Measurements from ENCODE around the gene GRID2.

Gene GRID2

DNA sequence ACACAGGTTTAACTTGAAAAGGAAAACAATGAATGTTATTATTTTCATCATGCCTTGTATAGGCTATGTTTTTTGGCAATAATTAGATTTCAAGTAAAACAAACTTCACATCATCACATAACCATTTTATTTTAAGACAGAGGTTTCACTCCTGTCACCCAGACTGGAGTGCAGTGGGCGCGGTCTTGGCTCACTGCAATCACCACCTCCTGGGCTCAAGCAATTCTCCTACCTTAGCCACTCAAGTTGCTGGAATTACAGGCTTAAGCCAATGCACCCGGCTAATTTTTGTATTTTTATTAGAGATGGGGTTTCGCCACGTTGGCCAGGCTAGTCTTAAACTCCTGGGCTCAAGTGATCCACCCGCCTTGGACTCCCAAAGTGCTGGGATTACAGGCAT is 866.2 kb downstream of the GRID2 start:
- no peak overlapping the region for H3K4me3 Mint-ChIP-seq
- H3K4me1 Mint-ChIP-seq: no peaks in the 10 kb centered on the region
- no peak overlapping the region for H3K27ac Mint-ChIP-seq
- CTCF ChIA-PET: no interaction called here
- H3K36me3 Mint-ChIP-seq: no peaks in the 10 kb centered on the region
- H3K27me3 Mint-ChIP-seq: no peaks in the 10 kb centered on the region
- no peak for DNase-seq
- no peaks in the 10 kb centered on the region for H3K9me3 Mint-ChIP-seq

DNA sequence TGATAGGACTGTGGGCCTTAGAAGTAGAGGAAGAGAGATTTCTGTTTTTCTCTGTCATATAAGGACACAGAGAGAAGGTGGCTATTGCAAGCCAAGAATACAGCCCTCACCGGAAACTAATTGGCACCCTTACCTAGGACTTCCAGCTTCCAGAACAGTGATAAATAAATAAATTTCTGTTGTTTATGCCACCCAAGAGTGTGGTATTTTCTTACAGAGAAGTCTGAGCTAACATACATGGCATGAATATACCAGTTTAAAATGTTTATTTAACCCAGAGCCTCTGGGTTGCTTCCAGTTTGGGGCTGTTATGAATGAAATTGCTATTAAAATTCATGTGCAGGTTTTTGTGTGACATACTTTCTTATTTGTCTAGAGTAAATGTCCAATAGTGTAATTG is 870.8 kb downstream of the GRID2 start:
- CTCF ChIA-PET: no interaction called here
- no peaks in the 10 kb centered on the region for H3K4me1 Mint-ChIP-seq
- no peaks in the 10 kb centered on the region for H3K27me3 Mint-ChIP-seq
- no peak for DNase-seq
- no peaks in the 10 kb centered on the region for H3K36me3 Mint-ChIP-seq
- peaks cover 1% of the 10 kb centered on the region for H3K9me3 Mint-ChIP-seq
- H3K27ac Mint-ChIP-seq: no peak overlapping the region
- no peak overlapping the region for H3K4me3 Mint-ChIP-seq

DNA sequence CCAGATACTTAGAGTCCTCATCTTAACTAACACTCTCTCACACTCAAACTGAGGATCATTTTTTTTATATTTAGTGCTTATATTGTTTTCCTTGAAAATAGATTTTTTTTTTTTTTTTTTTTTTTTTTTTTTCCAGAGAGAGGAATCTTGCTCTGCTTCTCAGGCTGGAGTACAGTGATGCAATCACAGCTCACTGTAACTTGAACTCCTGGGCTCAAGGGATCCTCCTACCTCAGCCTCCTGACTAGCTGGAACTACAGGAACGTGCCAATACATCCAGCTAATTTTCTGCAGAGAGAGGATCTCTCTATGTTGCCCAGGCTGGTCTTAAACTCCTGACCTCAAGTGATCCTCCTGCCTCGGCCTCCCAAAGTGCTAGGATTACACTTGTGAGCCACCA is 874.5 kb downstream of the GRID2 start:
- Mint-ChIP-seq H3K27ac (no peak overlapping the region), H3K4me3 (no peak overlapping the region), H3K9me3 (peaks cover 4% of the 10 kb centered on the region), H3K27me3 (no peaks in the 10 kb centered on the region), H3K4me1 (no peaks in the 10 kb centered on the region), H3K36me3 (no peaks in the 10 kb centered on the region)
- CTCF ChIA-PET: no interaction called here
- no peak for DNase-seq

DNA sequence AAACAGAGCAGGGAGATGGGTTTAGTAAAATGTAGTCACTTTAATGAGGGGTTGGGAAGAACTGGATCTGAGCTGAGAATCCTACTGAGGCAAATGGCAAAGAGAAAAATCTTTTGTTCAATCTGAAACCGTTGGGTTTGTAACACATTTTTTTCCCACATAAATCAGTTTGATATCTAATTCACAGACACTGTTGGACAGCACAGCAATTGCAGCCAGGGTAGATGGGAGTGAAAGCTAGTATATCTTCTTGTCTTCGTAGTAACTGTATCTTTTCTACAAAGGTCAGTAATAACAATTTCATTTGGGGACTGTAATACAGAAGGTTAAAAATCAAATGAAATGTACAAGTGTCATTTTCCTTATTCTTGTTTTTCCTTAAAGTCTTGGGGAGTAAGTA is 875.3 kb downstream of the GRID2 start:
- CTCF ChIA-PET: no interaction called here
- no peaks in the 10 kb centered on the region for H3K36me3 Mint-ChIP-seq

DNA sequence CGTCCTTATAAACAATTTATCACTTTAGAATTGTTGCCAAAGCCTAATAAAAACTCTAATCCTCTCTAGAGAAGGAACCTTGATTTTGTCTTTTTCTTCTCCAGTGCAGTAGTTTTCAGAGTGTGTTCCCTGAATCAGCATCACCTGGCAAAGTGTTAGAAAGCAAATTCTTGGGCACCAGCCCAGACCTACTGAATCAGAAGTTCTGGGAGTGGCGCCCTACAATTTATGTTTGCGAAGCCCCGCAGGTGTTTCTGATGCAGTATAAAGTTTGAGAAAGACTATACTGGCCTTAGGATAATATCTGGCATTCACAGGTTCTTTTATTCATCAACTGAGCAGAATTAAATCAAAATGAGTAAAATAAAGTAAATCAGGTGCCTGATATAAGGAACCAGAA is 879.0 kb downstream of the GRID2 start:
- no peaks in the 10 kb centered on the region for H3K4me1 Mint-ChIP-seq
- no peak overlapping the region for H3K4me3 Mint-ChIP-seq
- H3K27me3 Mint-ChIP-seq: no peaks in the 10 kb centered on the region
- no peak for DNase-seq
- H3K36me3 Mint-ChIP-seq: no peaks in the 10 kb centered on the region
- H3K27ac Mint-ChIP-seq: no peak overlapping the region
- CTCF ChIA-PET: no interaction called here
- H3K9me3 Mint-ChIP-seq: peaks cover 3% of the 10 kb centered on the region

More for the DNA sequence above, 875.3 kb downstream of the GRID2 start:
- Mint-ChIP-seq H3K27me3 (no peaks in the 10 kb centered on the region), H3K27ac (no peak overlapping the region), H3K4me3 (no peak overlapping the region), H3K9me3 (peaks cover 4% of the 10 kb centered on the region), H3K4me1 (no peaks in the 10 kb centered on the region)
- DNase-seq: no peak

DNA sequence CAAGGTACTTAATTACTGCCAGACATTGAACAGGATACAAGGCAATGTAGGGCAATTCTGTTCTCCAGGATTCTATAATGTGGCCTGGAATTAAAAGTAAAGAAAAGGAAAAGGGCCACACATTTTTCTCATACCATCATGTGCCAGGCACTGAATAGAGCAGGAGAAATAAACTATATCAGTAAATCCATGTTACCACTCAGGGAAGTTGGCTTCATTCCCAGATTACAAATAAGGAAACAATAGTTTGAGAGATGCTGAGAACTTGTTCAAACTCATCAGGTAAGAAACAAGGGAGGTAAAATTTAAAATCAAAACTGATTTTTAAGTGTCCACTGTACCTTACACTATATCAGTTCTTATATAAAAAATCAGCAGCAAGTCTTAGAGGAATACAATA is 879.8 kb downstream of the GRID2 start:
- no peaks in the 10 kb centered on the region for H3K4me1 Mint-ChIP-seq
- no peak for DNase-seq
- CTCF ChIA-PET: no interaction called here
- peaks cover 3% of the 10 kb centered on the region for H3K9me3 Mint-ChIP-seq
- H3K27ac Mint-ChIP-seq: no peak overlapping the region
- no peaks in the 10 kb centered on the region for H3K36me3 Mint-ChIP-seq
- H3K4me3 Mint-ChIP-seq: no peak overlapping the region
- no peaks in the 10 kb centered on the region for H3K27me3 Mint-ChIP-seq

DNA sequence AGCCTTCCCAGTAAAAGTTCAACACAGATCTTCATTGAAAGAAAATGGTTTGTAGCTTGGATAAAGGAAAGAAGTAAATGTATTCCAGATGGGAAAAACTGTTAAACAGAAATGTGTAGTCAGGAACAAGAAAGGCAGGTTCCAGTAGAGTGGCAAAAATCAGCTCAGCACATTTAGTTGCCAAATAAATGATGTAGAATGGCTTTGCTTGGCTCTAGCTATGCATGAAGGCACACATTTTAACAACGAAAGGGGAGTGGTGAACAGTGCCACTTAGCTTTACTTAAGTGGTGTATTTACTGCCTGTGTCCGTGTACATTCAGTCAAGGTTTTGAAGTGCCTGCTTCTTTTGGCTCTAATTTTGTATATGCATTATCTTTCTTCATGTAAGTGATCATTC is 880.3 kb downstream of the GRID2 start:
- CTCF ChIA-PET: no interaction called here
- no peaks in the 10 kb centered on the region for H3K4me1 Mint-ChIP-seq
- H3K9me3 Mint-ChIP-seq: peaks cover 3% of the 10 kb centered on the region
- H3K27ac Mint-ChIP-seq: no peak overlapping the region
- H3K4me3 Mint-ChIP-seq: no peak overlapping the region
- H3K36me3 Mint-ChIP-seq: no peaks in the 10 kb centered on the region
- H3K27me3 Mint-ChIP-seq: no peaks in the 10 kb centered on the region
- no peak for DNase-seq

DNA sequence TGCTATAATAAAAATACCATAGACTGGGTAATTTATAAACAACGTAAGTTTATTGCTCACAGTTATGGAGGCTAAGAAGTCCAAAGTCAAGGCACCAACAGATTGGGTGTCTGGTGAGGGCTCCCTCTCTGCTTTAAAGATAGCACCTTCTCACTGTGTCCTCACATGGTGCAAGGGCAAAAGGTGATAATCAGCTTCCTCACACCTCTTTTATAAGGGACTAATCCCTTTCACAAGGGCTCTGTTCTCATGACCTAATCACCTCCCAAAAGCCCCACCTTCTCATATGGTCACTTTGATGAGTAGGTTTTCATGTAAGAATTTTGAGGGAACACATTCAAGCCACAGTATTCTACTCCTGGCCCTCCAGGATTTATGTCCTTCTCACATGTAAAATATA is 883.1 kb downstream of the GRID2 start:
- Mint-ChIP-seq H3K27ac (no peak overlapping the region), H3K4me1 (no peaks in the 10 kb centered on the region), H3K4me3 (no peak overlapping the region), H3K27me3 (no peaks in the 10 kb centered on the region), H3K9me3 (peaks cover 1% of the 10 kb centered on the region), H3K36me3 (no peaks in the 10 kb centered on the region)
- DNase-seq: no peak
- CTCF ChIA-PET: no interaction called here

DNA sequence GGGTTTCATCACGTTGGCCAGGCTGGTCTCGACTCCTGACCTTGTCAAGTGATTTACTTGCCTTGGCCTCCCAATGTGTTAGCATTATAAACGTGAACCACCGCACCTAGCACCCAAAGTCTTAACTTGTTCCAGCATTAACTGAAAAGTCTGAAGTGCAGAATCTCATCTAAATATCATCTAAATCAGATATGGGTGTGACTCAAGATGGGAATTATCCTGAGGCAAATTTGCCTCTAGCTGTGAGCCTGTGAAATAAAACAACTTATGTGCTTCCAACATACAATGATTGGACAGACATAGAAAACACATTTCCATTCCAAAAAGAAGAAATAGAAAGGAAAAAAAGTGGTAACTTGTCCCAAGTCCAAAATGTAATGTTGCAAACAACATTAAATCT is 883.7 kb downstream of the GRID2 start:
- CTCF ChIA-PET: no interaction called here
- no peaks in the 10 kb centered on the region for H3K36me3 Mint-ChIP-seq
- H3K27me3 Mint-ChIP-seq: no peaks in the 10 kb centered on the region
- no peaks in the 10 kb centered on the region for H3K4me1 Mint-ChIP-seq
- DNase-seq: no peak
- no peak overlapping the region for H3K4me3 Mint-ChIP-seq
- H3K27ac Mint-ChIP-seq: no peak overlapping the region
- peaks cover 1% of the 10 kb centered on the region for H3K9me3 Mint-ChIP-seq

DNA sequence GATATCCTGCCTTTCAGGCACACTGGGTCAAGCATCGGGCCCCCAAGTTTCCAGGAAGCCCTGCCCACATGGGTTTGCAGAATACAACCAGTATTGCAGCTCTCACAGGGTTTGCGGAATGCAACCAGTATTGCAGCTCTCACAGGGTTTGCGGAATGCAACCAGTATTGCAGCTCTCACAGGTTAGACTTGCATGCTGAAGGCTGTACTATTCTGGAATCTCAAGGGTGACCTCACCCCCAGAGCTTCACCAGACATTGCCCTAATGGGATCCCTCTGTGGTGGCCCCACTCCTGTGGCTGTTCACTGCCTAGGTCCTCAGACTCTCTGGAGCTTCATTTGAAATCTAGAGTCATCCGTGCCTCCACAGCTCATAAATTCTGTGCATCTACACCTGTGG is 884.1 kb downstream of the GRID2 start:
- Mint-ChIP-seq H3K36me3 (no peaks in the 10 kb centered on the region), H3K4me1 (no peaks in the 10 kb centered on the region), H3K27ac (no peak overlapping the region), H3K4me3 (no peak overlapping the region), H3K27me3 (no peaks in the 10 kb centered on the region), H3K9me3 (peaks cover 1% of the 10 kb centered on the region)
- CTCF ChIA-PET: no interaction called here
- no peak for DNase-seq

DNA sequence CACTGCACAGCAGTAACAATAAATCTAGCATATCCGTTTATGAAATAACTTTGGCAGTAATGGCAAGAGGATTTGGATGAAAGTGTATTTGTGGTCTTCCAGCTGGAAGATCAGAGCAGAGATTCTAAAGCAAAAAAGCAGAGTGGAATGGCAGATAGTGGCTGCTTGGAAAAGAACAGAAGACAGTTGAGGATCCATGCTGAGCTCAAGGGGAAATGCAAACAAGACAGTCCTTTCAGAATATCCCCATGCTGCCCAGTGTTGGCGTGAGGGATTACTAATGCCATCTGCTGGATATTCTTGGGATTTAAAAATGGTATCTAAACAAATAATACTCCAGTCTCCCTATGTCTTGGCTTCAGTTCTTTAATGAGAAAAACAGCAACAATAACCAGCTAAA is 895.7 kb downstream of the GRID2 start:
- no peak for DNase-seq
- Mint-ChIP-seq H3K9me3 (peaks cover 2% of the 10 kb centered on the region), H3K4me3 (no peak overlapping the region), H3K27me3 (no peaks in the 10 kb centered on the region), H3K4me1 (no peaks in the 10 kb centered on the region), H3K36me3 (no peaks in the 10 kb centered on the region), H3K27ac (no peak overlapping the region)
- CTCF ChIA-PET: no interaction called here

DNA sequence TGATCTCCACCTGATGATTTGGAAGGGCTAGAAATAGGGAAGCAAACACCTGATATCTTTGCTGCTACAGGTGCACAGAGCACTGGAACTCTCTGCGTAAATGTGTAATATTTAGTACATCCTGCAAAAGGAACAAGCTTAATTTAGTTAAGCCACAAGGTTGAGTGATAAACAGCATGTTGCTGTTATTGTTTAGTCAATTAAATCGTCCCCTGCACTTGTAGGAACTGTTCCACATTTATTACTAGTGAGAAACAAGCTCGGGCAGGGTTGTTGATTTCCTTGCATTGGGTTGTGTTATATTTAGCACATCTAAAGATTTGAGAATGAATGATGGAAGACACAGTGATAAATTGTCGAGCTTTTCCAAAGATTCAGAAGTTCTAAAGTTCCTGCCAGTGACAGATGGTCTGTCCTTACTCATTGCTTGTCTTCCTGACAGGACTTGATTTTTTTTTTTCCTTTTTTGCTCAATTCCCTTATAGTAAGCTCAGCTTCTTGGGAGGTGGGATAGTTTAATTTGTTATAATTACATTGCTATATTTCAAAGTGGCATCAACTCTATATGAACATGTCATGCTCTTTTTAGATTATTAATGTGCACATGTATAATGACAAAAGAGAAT is 897.8 kb downstream of the GRID2 start:
- no peak overlapping the region for H3K27ac Mint-ChIP-seq
- H3K27me3 Mint-ChIP-seq: no peaks in the 10 kb centered on the region
- H3K36me3 Mint-ChIP-seq: no peaks in the 10 kb centered on the region
- H3K4me3 Mint-ChIP-seq: no peak overlapping the region
- no peaks in the 10 kb centered on the region for H3K4me1 Mint-ChIP-seq
- CTCF ChIA-PET: no interaction called here
- DNase-seq: no peak
- peaks cover 2% of the 10 kb centered on the region for H3K9me3 Mint-ChIP-seq

DNA sequence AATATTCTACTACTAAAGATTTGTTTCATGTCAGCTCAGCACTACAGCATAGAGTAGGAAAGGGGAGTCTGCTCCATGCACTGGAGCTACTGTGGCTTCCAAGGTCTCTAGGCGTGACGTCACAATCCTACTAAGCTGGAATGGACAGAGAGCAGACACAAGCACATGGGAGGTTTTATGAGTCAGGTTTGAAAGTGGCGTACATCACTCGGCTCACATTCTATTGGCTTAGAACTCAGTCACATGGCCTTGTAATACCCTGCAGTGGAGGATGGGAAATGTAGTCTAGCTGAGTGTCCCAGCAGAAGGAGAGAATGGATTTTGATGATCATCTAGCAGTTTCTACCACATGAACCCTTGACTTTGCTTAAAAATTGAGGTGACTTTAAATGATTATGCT is 899.9 kb downstream of the GRID2 start:
- Mint-ChIP-seq H3K9me3 (no peaks in the 10 kb centered on the region), H3K36me3 (no peaks in the 10 kb centered on the region), H3K27ac (no peak overlapping the region), H3K4me1 (no peaks in the 10 kb centered on the region), H3K27me3 (no peaks in the 10 kb centered on the region), H3K4me3 (no peak overlapping the region)
- CTCF ChIA-PET: no interaction called here
- DNase-seq: no peak

DNA sequence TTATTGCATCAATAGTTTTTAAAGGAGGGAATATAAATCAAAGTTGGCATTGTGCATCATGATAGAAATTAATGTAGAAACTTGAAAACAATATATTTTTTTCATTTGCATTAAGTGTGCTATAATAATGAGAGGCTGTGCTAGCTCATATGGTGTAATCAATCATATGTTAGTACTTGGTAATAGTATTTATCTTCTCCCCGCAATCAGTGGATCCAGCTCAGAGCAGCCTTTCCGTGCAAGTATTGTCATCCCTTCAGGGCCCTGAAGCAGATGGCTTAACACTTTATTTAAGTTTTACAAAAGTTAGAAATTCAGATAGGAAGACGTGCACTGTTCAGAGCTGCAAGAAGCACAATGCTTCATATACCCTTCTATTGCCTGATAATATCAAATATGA is 908.5 kb downstream of the GRID2 start:
- H3K4me3 Mint-ChIP-seq: no peak overlapping the region
- no peak for DNase-seq
- no peak overlapping the region for H3K27ac Mint-ChIP-seq
- no peaks in the 10 kb centered on the region for H3K36me3 Mint-ChIP-seq
- H3K4me1 Mint-ChIP-seq: no peaks in the 10 kb centered on the region
- CTCF ChIA-PET: no interaction called here
- no peaks in the 10 kb centered on the region for H3K27me3 Mint-ChIP-seq
- no peaks in the 10 kb centered on the region for H3K9me3 Mint-ChIP-seq

DNA sequence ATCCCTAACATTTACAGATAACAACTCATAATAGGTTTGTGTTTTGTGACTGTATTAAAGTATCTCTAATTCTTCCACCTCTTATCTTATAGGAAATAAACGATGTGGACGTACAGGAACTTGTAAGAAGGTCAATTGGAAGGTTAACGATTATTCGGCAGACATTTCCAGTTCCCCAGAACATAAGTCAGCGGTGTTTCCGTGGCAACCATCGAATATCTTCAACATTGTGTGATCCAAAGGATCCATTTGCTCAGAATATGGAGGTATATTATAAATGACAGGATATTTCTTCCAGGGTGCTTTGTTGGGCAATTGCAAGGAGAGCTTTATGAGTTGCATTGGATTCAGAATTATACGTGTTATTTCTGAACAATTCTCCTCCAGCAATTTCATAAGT is 912.9 kb downstream of the GRID2 start:
- H3K27me3 Mint-ChIP-seq: no peaks in the 10 kb centered on the region
- no peaks in the 10 kb centered on the region for H3K36me3 Mint-ChIP-seq
- no peak for DNase-seq
- no peak overlapping the region for H3K4me3 Mint-ChIP-seq
- no peaks in the 10 kb centered on the region for H3K4me1 Mint-ChIP-seq
- H3K9me3 Mint-ChIP-seq: no peaks in the 10 kb centered on the region
- no peak overlapping the region for H3K27ac Mint-ChIP-seq
- CTCF ChIA-PET: no interaction called here

DNA sequence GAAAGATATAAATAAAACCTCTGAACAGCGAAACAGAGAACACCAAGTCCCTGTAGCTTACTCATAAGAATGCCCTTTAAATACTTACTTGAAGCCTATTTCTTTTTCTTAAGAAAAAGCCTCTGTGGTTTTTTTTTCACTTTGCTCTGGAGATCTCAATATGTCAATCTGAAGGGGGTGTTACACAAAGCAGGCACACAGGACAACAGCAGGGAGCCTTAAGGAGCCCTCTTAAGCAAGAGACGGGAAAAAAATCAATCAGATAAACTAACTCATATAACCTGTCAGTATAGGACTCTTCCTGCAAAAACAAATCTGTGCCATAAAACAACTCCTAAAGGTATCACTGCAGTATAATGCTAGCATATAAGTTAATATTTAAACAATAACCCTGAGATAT is 913.7 kb downstream of the GRID2 start:
- H3K4me3 Mint-ChIP-seq: no peak overlapping the region
- H3K4me1 Mint-ChIP-seq: no peaks in the 10 kb centered on the region
- no peak for DNase-seq
- CTCF ChIA-PET: no interaction called here
- H3K9me3 Mint-ChIP-seq: no peaks in the 10 kb centered on the region
- H3K27me3 Mint-ChIP-seq: no peaks in the 10 kb centered on the region
- H3K36me3 Mint-ChIP-seq: no peaks in the 10 kb centered on the region
- H3K27ac Mint-ChIP-seq: no peak overlapping the region
